Thymus (tissue), 11 donors: Measurements from ENCODE around the gene VWA3B. TPM values are rescaled to one million over a fixed set of nuclear protein-coding genes. Genes with fewer than 3 reads are reported as not detected.
A peak's percentile ranks its signal among the peaks of the same experiment; 100 is the strongest.

Source experiments
- DNase-seq, 9 donors: peaks; one replicate each; pipeline ENCODE4 v3.0.0-alpha.2; 2013; ENCODE audit warnings: low spot score in 9 of 9, low read depth in 6 of 9, missing footprints in 1 of 9
- H3K27ac ChIP-seq, 2 donors: one replicate each; pipeline ENCODE4 v1.5.1; 2013; ENCODE audit warnings: control low read depth in 1 of 2, low read depth in 1 of 2, low read length in 1 of 2, mild to moderate bottlenecking in 1 of 2, moderate library complexity in 1 of 2
- H3K27me3 ChIP-seq, 2 donors: one replicate each; pipeline ENCODE4 v1.5.1; 2013; ENCODE audit warnings: low read length in 1 of 2; ENCODE audit not compliant: control insufficient read depth in 2 of 2, insufficient read depth in 1 of 2
- H3K36me3 ChIP-seq, 2 donors: one replicate each; pipeline ENCODE4 v1.5.1; 2013; ENCODE audit warnings: low read length in 1 of 2, mild to moderate bottlenecking in 1 of 2, moderate library complexity in 1 of 2; ENCODE audit not compliant: control insufficient read depth in 2 of 2, insufficient read depth in 2 of 2
- H3K4me1 ChIP-seq, 2 donors: one replicate each; pipeline ENCODE4 v1.5.1; 2013; ENCODE audit warnings: low read length in 2 of 2; ENCODE audit not compliant: control insufficient read depth in 2 of 2, insufficient read depth in 2 of 2
- H3K4me3 ChIP-seq, 2 donors: one replicate each; pipeline ENCODE4 v1.5.1; 2013; ENCODE audit warnings: low read length in 2 of 2, control low read depth in 1 of 2, mild to moderate bottlenecking in 1 of 2
- H3K9me3 ChIP-seq, 2 donors: one replicate each; pipeline ENCODE4 v1.5.1; 2013; ENCODE audit warnings: low read length in 1 of 2, mild to moderate bottlenecking in 1 of 2; ENCODE audit not compliant: control insufficient read depth in 2 of 2, insufficient read depth in 1 of 2
- WGBS: extraction: QIAGEN DNeasy Blood & Tissue Kit; methylation state at CpG from one replicate; pipeline ENCODE4 v1.1.7; 2013; 5-methylcytosine and 5-hydroxymethylcytosine counted together
- polyA plus RNA-seq: library from polyadenylated mRNA; stranded (reverse); fragments of 200-250 nt; gene quantifications from one replicate; pipeline ENCODE4 v1.2.3, GENCODE V29; 2013
- total RNA-seq: library from RNA; stranded (reverse); fragments of 120-200 nt; gene quantifications from one replicate; pipeline ENCODE4 v1.2.4, GENCODE V29; 2013
- donor health status: healthy.

Gene VWA3B
- total and polyA plus RNA-seq, 2 donors: 0.30 to 3.2 TPM

GRCh38 chr2:98172150-98172765 lies 85.3 kb downstream of the VWA3B start:
- H3K9me3 ChIP-seq: no peaks in the 10 kb centered on the region
- 93% methylated on average over 14 of the region's 14 CpGs for WGBS
- no peaks in the 10 kb centered on the region for H3K36me3 ChIP-seq
- H3K27me3 ChIP-seq: peaks cover 0 to 8% of the 10 kb centered on the region in 2 donors
- no peak for DNase-seq
- H3K4me1 ChIP-seq: peaks cover 0 to 3% of the 10 kb centered on the region in 2 donors
- no peak overlapping the region for H3K4me3 ChIP-seq
- H3K27ac ChIP-seq: no peak overlapping the region

DNA sequence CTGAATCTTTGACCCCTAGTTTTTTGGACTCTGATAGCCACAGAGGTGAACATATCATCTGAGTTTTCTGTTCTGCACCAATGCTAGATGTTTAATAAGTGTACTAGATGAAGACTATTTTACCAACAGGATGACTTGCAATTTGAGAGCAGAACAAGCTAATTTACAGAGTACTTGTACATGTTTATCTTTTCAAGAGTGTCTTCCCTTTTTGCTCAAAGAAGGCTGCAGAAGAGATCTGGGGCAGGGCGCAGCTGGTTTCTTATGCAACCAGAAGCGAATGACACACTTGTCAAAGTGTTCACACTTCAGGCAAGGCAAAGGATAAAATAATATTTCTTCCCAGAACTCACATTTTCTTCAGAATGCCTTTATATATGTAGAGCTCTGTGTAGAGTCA lies 86.0 kb downstream of the VWA3B start:
- WGBS: 85% methylated on average over 2 of the region's 2 CpGs

GRCh38 chr2:98175811-98176210 lies 88.8 kb downstream of the VWA3B start:
- 31% methylated on average over 6 of the region's 6 CpGs for WGBS

More for the DNA sequence above, 86.0 kb downstream of the VWA3B start:
- DNase-seq: no peak
- no peak overlapping the region for H3K4me3 ChIP-seq
- H3K9me3 ChIP-seq: no peaks in the 10 kb centered on the region
- peaks cover 0 to 3% of the 10 kb centered on the region in 2 donors for H3K4me1 ChIP-seq
- H3K27ac ChIP-seq: no peak overlapping the region
- no peaks in the 10 kb centered on the region for H3K36me3 ChIP-seq
- H3K27me3 ChIP-seq: peaks cover 0 to 9% of the 10 kb centered on the region in 2 donors

DNA sequence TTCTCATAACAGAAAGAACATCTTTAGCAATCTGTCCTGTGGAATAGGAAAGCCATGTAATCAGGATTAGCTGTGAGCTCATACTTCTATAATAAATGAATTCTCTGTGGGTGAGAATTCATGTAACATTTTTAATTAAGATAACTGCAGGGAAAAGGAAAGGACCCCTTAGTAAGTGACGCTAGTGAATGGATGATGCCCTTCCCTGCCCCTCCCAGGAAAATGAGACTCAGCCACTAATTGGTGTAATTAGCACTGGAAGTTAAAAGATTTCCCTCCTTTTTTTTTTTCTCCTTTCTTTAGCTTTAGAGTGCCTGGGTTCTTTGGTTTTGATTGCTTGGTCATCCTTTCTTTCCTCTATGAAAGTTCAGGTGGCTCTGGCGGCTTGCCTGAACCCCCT lies 90.3 kb downstream of the VWA3B start:
- Histone ChIP-seq H3K9me3 (no peaks in the 10 kb centered on the region), H3K4me1 (peaks cover 0 to 12% of the 10 kb centered on the region in 2 donors), H3K27me3 (peaks cover 0 to 16% of the 10 kb centered on the region in 2 donors), H3K36me3 (no peaks in the 10 kb centered on the region), H3K4me3 (no peak overlapping the region), H3K27ac (peak overlapping the region in 1 of 2 donors; percentile 15)
- 59% methylated on average over 2 of the region's 2 CpGs for WGBS
- DNase-seq: no peak

More at GRCh38 chr2:98175811-98176210, 88.8 kb downstream of the VWA3B start:
- H3K9me3 ChIP-seq: no peaks in the 10 kb centered on the region
- peaks cover 0 to 16% of the 10 kb centered on the region in 2 donors for H3K27me3 ChIP-seq
- H3K4me3 ChIP-seq: no peak overlapping the region
- DNase-seq: peak in 8 of 9 donors; percentile 14 to 80 (median 34)
- H3K4me1 ChIP-seq: peaks cover 0 to 8% of the 10 kb centered on the region in 2 donors
- no peaks in the 10 kb centered on the region for H3K36me3 ChIP-seq
- H3K27ac ChIP-seq: no peak overlapping the region

GRCh38 chr2:98177986-98178385 lies 91.0 kb downstream of the VWA3B start:
- Histone ChIP-seq H3K9me3 (no peaks in the 10 kb centered on the region), H3K4me3 (no peak overlapping the region), H3K27me3 (peaks cover 0 to 16% of the 10 kb centered on the region in 2 donors), H3K27ac (peak overlapping the region in 1 of 2 donors; percentile 65), H3K36me3 (no peaks in the 10 kb centered on the region), H3K4me1 (peaks cover 0 to 12% of the 10 kb centered on the region in 2 donors)
- WGBS: 74% methylated on average over 6 of the region's 6 CpGs
- DNase-seq: no peak

DNA sequence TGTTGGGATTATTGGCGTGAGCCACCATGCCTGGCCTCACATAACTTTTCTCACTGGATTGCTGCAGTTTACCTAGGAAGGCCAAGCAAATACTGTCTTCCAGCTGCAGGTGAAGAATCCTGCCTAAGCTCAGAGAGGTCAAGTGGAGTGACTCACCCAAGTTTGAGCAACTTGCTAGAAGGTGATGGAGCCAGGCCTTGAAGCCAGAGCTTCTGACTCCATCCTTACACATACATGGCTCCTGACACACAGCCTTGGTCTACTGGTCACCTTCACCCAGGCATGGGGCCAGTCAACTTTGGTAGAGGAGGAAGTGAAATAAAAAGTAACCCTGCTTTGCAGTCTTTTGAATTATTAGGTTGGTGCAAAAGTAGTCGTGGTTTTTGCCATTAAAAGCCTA lies 93.5 kb downstream of the VWA3B start:
- 94% methylated on average over 2 of the region's 2 CpGs for WGBS
- Histone ChIP-seq H3K4me1 (peaks cover 0 to 12% of the 10 kb centered on the region in 2 donors), H3K27ac (no peak overlapping the region), H3K27me3 (peaks cover 0 to 16% of the 10 kb centered on the region in 2 donors), H3K4me3 (no peak overlapping the region), H3K36me3 (no peaks in the 10 kb centered on the region), H3K9me3 (no peaks in the 10 kb centered on the region)
- DNase-seq: no peak

GRCh38 chr2:98181346-98181745 lies 94.4 kb downstream of the VWA3B start:
- Histone ChIP-seq H3K4me3 (no peak overlapping the region), H3K9me3 (no peaks in the 10 kb centered on the region), H3K27ac (peak overlapping the region in 1 of 2 donors; percentile 14), H3K4me1 (peaks cover 0 to 9% of the 10 kb centered on the region in 2 donors), H3K36me3 (no peaks in the 10 kb centered on the region), H3K27me3 (peaks cover 0 to 14% of the 10 kb centered on the region in 2 donors)
- WGBS: 98% methylated on average over 3 of the region's 3 CpGs
- no peak for DNase-seq

DNA sequence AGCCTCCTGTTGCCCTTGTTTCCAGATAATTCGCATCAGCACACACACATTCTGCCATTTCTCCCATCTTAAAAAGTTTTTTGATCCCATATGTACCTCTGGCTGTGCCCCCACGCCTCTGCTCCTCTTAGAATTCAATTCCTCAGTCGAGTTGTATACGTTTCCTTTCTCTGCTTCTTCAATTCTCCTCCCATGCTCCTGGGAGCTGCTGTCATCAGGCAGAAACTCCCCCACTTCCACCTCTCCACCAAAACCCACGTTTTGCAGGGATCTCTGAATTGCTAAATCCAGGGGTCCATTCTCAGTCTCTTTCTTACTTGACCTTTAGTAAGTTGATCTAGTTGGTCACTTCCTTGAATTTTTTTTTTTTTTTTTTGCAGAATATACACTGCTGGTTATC lies 98.8 kb downstream of the VWA3B start:
- H3K4me3 ChIP-seq: no peak overlapping the region
- H3K27me3 ChIP-seq: no peaks in the 10 kb centered on the region
- no peak overlapping the region for H3K27ac ChIP-seq
- H3K9me3 ChIP-seq: no peaks in the 10 kb centered on the region
- H3K36me3 ChIP-seq: no peaks in the 10 kb centered on the region
- 78% methylated on average over 5 of the region's 5 CpGs for WGBS
- no peak for DNase-seq
- peaks cover 0 to 4% of the 10 kb centered on the region in 2 donors for H3K4me1 ChIP-seq

GRCh38 chr2:98187194-98187593 lies 100.2 kb downstream of the VWA3B start:
- Histone ChIP-seq H3K27me3 (no peaks in the 10 kb centered on the region), H3K4me1 (no peaks in the 10 kb centered on the region), H3K9me3 (no peaks in the 10 kb centered on the region), H3K36me3 (no peaks in the 10 kb centered on the region), H3K27ac (no peak overlapping the region), H3K4me3 (no peak overlapping the region)
- 98% methylated on average over 9 of the region's 9 CpGs for WGBS
- no peak for DNase-seq
